Activated CD8-positive, alpha-beta memory T cell treated with anti-CD3 and anti-CD28 coated beads for 48 hours (primary cell): ENCODE measurements around the gene NPL.

Source experiments
- DNase-seq, 3 experiments: peaks; one replicate each; pipeline ENCODE4 v3.0.0-alpha.2; 2020; ENCODE audit warnings: low read depth in 2 of 3, low spot score in 2 of 3

NPL gene

DNA sequence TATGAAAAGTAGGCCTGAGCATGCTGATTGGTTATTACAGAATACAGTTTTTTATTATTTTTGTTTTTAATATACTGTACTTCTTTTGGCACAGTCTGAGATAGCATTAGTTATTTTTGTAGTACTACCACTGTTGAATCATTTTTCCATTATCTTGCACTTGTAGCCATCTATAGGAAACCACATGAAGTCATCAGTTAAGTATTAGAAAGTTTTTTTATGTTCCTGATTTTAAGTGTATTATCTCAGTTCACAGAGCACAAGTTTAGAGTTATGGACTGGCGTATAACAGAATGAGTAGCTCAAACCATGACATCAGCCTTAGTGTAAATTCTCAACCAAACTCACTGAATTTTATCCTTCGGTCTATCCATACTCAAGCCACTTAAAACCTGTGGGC is 72.4 kb downstream of the NPL start:
- DNase-seq = no peak

- no peak for DNase-seq
Observed at GRCh38 chr1:182862827-182863226, 73.3 kb downstream of the NPL start.

GRCh38 chr1:182863940-182864339 is 74.4 kb downstream of the NPL start:
- no peak for DNase-seq

GRCh38 chr1:182867861-182868260 is 78.3 kb downstream of the NPL start:
- DNase-seq = no peak

DNA sequence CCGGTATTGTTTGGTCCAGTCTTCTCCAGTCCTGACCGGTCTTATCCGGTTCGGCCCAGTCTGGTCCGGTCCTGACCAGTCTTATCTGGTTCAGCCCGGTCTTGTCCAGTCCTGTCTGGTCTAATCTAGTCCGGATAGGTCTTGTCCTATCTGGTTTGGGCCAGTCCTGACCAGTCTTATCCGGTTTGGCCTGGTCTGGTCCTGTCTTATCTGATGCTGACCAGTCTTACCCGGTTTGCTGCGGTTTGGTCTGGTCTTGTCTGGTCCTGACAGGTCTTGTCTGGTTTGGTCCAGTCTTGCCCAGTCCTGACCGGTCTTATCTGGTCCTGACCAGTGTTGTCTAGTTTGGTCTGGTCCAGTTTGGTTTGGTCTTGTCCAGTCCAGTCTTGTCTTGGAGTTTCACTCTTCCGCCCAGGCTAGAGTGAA is 79.7 kb downstream of the NPL start:
- DNase-seq = no peak

- DNase-seq = no peak
Observed at GRCh38 chr1:182872881-182873280, 83.3 kb downstream of the NPL start.

DNA sequence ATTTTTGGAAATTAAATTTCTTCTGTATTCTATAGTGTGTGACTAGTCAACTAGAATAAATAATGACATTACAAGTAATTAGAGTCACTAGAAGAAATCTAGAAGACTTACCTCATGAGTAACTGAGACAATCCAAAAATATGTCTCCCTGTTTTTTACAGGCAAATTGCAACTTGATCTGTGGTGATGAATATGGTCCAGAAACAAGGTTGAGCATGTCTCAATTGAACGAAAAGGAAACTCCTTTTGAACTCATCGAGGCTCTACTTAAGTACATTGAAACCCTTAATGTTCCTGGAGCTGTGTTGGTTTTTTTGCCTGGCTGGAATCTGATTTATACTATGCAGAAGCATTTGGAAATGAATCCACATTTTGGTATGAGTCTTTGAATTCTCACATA is 86.3 kb downstream of the NPL start:
- DNase-seq = no peak

DNA sequence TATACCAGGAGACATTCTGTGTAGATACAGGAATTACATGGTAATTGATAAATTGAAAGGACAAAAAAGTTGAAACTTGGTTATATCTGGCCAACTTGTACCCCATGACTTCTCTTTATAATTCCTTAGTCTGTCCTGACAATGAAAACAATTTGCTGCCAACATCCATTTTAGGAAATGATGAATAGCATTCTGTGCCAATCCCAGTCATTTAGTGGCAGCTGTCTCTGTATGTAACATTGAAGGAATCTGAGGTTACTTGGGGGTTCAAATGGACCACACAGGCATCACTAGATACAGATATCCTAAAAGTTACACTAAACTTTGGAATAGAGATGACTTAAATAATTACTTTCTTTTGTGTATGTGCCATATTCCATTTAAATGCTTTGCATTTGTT is 87.8 kb downstream of the NPL start:
- DNase-seq = no peak

GRCh38 chr1:182877842-182878241 is 88.3 kb downstream of the NPL start:
- no peak for DNase-seq
